Activated CD4-positive, alpha-beta T cell treated with anti-CD3 and anti-CD28 coated beads, Interleukin-2, amount 10 ng/mL, durations not matched to agents 7 days and 5 days (primary cell): ENCODE results near the gene ARHGAP5. TPM values are rescaled to one million over a fixed set of nuclear protein-coding genes. Genes with fewer than 3 reads are reported as not detected.
"Not testable (repeated sequence)": the region's sequence is repeated elsewhere in the genome, so short reads cannot be mapped to it uniquely, and the experiment has no call there.

Experiments
- CTCF ChIA-PET: fragments of 350-600 bp; sonication (Branson Sonifier 250); formaldehyde crosslinking; loops from one replicate; lab custom pipeline; 2021; ENCODE audit warnings: antibody characterized with exemption; lab: Charles Lee
- POLR2A ChIA-PET: fragments of 350-600 bp; sonication (Branson Sonifier 250); formaldehyde crosslinking; loops from one replicate; lab custom pipeline; 2021; ENCODE audit warnings: antibody characterized with exemption; lab: Charles Lee
- DNase-seq: peaks from one replicate; pipeline ENCODE4 v3.0.0-alpha.2; 2020
- H3K27ac Mint-ChIP-seq: one replicate; pipeline ENCODE4 v1.8.0; 2021; ENCODE audit warnings: mild to moderate bottlenecking, moderate library complexity, mixed read lengths
- H3K27me3 Mint-ChIP-seq: one replicate; pipeline ENCODE4 v1.8.0; 2021; ENCODE audit warnings: mixed read lengths
- H3K36me3 Mint-ChIP-seq: one replicate; pipeline ENCODE4 v1.8.0; 2021; ENCODE audit warnings: low read depth, mixed read lengths
- H3K4me1 Mint-ChIP-seq: one replicate; pipeline ENCODE4 v1.8.0; 2021; ENCODE audit warnings: mixed read lengths
- H3K4me3 Mint-ChIP-seq: one replicate; pipeline ENCODE4 v1.8.0; 2021; ENCODE audit warnings: mild to moderate bottlenecking, moderate library complexity, mixed read lengths
- H3K9me3 Mint-ChIP-seq: one replicate; pipeline ENCODE4 v1.8.0; 2021; ENCODE audit warnings: mixed read lengths
- total RNA-seq, 2 experiments: library from RNA; stranded (reverse); gene quantifications; one replicate each; pipeline ENCODE4 v1.2.3, GENCODE V29; 2021

Gene ARHGAP5
- total RNA-seq, 2 experiments from 2014 or later = 35.7 to 38.6 TPM

- Mint-ChIP-seq H3K36me3 (peaks cover 8% of the 10 kb centered on the region), H3K27ac (no peak overlapping the region), H3K27me3 (no peaks in the 10 kb centered on the region), H3K4me3 (no peak overlapping the region), H3K9me3 (no peaks in the 10 kb centered on the region), H3K4me1 (peaks cover 36% of the 10 kb centered on the region)
- CTCF ChIA-PET = no interaction called here
- POLR2A ChIA-PET = no interaction called here
- DNase-seq = no peak
Measured at GRCh38 chr14:32104308-32104707, 27.2 kb downstream of the ARHGAP5 start.

DNA sequence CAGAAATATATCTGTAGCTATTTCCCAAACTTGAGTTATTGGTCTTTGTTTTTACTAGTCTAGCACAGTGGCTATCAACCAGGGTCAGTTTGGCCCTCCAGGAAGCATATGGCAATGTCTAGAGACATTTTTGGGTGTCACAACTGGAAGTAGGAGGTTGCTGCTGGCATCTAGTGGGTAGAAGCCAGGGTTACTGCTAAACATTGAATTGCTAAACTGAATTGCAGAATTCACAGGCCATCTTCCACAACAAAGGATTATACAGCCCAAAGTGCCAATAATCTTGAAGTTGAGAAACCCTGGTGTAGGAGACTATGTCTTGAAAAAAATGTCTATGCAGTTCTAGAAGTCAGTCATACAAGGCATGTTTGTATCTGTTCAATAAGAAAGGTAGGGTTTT is 27.7 kb downstream of the ARHGAP5 start:
- peaks cover 36% of the 10 kb centered on the region for H3K4me1 Mint-ChIP-seq
- no peaks in the 10 kb centered on the region for H3K9me3 Mint-ChIP-seq
- H3K27ac Mint-ChIP-seq = no peak overlapping the region
- H3K4me3 Mint-ChIP-seq = no peak overlapping the region
- H3K36me3 Mint-ChIP-seq = peaks cover 8% of the 10 kb centered on the region
- ChIA-PET POLR2A (no interaction called here), CTCF (no interaction called here)
- DNase-seq = no peak
- no peaks in the 10 kb centered on the region for H3K27me3 Mint-ChIP-seq

GRCh38 chr14:32109676-32110547 is 32.8 kb downstream of the ARHGAP5 start:
- Mint-ChIP-seq H3K27me3 (no peaks in the 10 kb centered on the region), H3K27ac (peak overlapping the region; percentile 3), H3K4me1 (peaks cover 3% of the 10 kb centered on the region), H3K36me3 (peaks cover 8% of the 10 kb centered on the region), H3K4me3 (no peak overlapping the region), H3K9me3 (no peaks in the 10 kb centered on the region)
- no peak for DNase-seq
- ChIA-PET CTCF (interaction anchor here (0.6 to 1.0 kb wide), 3 partner anchors 8 to 145 kb away, joined by 3 to 4 read pairs (median 3); no protein-coding TSS in a partner anchor), POLR2A (interaction anchor here (0.7 kb wide), 1 partner anchor 1728 kb away, joined by 4 read pairs; no protein-coding TSS in a partner anchor)

DNA sequence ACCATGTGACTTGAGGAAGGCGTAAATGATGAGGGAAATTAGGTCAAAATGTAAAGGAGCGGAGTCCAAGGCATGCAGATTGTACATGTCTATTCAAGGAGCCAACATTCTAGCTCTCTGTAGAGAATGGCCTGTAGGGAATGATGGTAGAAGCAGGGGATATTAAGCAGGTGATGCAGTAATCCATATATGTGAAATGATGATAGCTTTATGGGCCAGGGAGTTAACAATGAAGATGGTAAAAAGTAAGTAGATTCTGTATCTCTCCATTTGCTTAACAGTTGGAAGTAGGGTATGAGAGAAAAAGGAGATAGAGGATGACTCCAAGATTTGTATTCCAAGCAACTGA is 33.4 kb downstream of the ARHGAP5 start:
- H3K4me3 Mint-ChIP-seq = no peak overlapping the region
- H3K4me1 Mint-ChIP-seq = peaks cover 3% of the 10 kb centered on the region
- H3K27me3 Mint-ChIP-seq = no peaks in the 10 kb centered on the region
- H3K9me3 Mint-ChIP-seq = no peaks in the 10 kb centered on the region
- POLR2A ChIA-PET = no interaction called here
- CTCF ChIA-PET = interaction anchor here (0.7 to 1.0 kb wide), 2 partner anchors 9 to 144 kb away, joined by 3 to 4 read pairs; no protein-coding TSS in a partner anchor
- peaks cover 7% of the 10 kb centered on the region for H3K36me3 Mint-ChIP-seq
- H3K27ac Mint-ChIP-seq = no peak overlapping the region
- DNase-seq = no peak

- no peak for DNase-seq
- ChIA-PET POLR2A (no interaction called here), CTCF (no interaction called here)
- Mint-ChIP-seq H3K27me3 (no peaks in the 10 kb centered on the region), H3K9me3 (peaks cover 10% of the 10 kb centered on the region), H3K36me3 (peaks cover 30% of the 10 kb centered on the region), H3K4me3 (no peak overlapping the region), H3K27ac (no peak overlapping the region), H3K4me1 (no peaks in the 10 kb centered on the region)
Measured at GRCh38 chr14:32121536-32121935, 44.4 kb downstream of the ARHGAP5 start.

GRCh38 chr14:32121948-32122347 is 44.8 kb downstream of the ARHGAP5 start:
- Mint-ChIP-seq H3K9me3 (peaks cover 11% of the 10 kb centered on the region), H3K27me3 (no peaks in the 10 kb centered on the region), H3K27ac (no peak overlapping the region), H3K4me3 (no peak overlapping the region), H3K4me1 (no peaks in the 10 kb centered on the region), H3K36me3 (peaks cover 30% of the 10 kb centered on the region)
- ChIA-PET CTCF (no interaction called here), POLR2A (no interaction called here)
- no peak for DNase-seq

DNA sequence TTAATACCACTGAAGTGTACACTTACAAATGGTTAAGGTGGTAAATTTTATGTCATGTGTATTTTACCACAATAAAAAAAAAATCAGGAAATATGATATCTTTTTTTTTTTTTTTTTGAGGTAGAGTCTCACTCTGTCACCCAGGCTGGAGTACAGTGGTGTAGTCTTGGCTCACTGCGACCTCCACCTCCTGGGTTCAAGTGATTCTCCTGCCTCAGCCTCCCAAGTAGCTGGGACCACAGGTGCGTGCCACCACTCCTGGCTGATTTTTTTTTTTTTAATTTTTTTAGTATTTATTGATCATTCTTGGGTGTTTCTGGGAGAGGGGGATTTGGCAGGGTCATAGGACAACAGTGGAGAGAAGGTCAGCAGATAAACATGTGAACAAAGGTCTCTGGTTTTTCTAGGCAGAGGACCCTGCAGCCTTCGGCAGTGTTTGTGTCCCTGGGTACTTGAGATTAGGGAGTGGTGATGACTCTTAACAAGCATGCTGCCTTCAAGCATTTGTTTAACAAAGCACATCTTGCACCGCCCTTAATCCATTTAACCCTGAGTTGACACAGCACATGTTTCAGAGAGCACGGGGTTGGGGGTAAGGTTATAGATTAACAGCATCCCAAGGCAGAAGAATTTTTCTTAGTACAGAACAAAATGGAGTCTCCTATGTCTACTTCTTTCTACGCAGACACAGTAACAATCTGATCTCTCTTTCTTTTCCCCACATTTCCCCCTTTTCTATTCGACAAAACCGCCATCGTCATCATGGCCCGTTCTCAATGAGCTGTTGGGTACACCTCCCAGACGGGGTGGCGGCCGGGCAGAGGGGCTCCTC is 50.0 kb downstream of the ARHGAP5 start:
- CTCF ChIA-PET = interaction anchor here (0.6 kb wide), 1 partner anchor 1216 kb away, joined by 4 read pairs; no protein-coding TSS in a partner anchor
- Mint-ChIP-seq H3K9me3 (peaks cover 17% of the 10 kb centered on the region), H3K36me3 (peaks cover 56% of the 10 kb centered on the region)
- DNase-seq, H3K27ac Mint-ChIP-seq, H3K4me3 Mint-ChIP-seq, H3K27me3 Mint-ChIP-seq, POLR2A ChIA-PET, H3K4me1 Mint-ChIP-seq: not testable (repeated sequence)

DNA sequence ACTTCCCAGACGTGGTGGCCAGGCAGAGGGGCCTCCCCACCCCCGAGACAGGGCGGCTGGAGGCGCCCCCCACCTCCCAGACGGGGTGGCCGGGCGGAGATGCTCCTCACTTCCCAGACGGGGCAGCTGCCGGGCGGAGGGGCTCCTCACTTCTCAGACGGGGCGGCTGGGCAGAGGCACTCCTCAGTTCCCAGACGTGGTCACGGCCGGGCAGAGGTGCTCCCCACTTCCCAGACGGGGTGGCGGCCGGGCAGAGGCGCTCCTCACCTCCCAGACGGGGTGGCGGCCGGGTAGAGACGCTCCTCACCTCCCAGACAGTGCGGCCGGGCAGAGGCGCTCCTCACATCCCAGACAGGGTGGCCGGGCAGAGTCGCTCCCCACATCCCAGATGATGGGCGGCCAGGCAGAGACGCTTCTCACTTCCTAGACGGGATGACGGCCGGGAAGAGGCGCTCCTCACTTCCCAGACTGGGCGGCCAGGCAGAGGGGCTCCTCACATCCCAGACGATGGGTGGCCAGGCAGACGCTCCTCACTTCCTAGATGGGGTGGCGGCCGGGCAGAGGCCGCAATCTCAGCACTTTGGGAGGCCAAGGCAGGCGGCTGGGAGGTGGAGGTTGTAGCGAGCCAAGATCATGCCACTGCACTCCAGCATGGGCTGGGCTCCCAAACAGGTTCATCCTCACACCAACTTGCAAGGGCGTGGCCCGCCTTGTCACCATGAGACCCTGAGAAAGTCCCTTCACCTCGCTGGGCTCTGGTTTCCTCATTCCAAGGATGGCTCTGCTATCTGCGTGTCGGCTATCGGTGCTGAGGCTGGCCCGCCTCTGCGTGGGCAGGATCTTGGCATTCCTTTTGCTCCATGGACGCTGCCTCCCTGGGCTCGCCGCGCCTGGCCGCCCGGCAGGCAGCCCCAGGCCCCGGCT is 50.9 kb downstream of the ARHGAP5 start:
- peaks cover 14% of the 10 kb centered on the region for H3K9me3 Mint-ChIP-seq
- DNase-seq, H3K4me3 Mint-ChIP-seq, H3K4me1 Mint-ChIP-seq, POLR2A ChIA-PET, CTCF ChIA-PET, H3K27ac Mint-ChIP-seq, H3K27me3 Mint-ChIP-seq: not testable (repeated sequence)
- H3K36me3 Mint-ChIP-seq = peaks cover 55% of the 10 kb centered on the region

DNA sequence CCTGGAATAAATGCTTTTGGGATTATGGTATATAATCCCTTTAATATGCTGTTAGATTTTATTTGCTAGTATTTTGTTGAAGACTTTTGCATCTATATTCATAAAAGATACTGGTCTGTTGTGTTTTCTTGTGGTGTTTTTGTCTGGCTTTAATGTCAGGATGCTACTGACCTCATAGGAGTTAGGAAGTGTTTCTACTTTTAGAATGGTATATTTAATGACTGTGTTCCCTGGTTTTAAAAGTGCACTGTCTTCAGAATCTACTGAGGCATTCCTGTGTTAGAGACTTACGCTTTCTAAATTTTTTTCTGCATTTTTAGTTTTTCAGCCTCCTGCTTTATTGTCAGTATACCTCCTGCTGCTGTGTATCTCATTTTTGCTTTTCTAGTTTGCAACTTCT is 51.6 kb downstream of the ARHGAP5 start:
- no peak overlapping the region for H3K4me3 Mint-ChIP-seq
- H3K27ac Mint-ChIP-seq = no peak overlapping the region

GRCh38 chr14:32129124-32129523 is 52.0 kb downstream of the ARHGAP5 start:
- H3K9me3 Mint-ChIP-seq = peaks cover 14% of the 10 kb centered on the region
- H3K27me3 Mint-ChIP-seq = no peaks in the 10 kb centered on the region
- CTCF ChIA-PET = no interaction called here
- DNase-seq = no peak
- no peaks in the 10 kb centered on the region for H3K4me1 Mint-ChIP-seq
- H3K4me3 Mint-ChIP-seq = no peak overlapping the region
- H3K36me3 Mint-ChIP-seq = peaks cover 51% of the 10 kb centered on the region
- H3K27ac Mint-ChIP-seq = no peak overlapping the region
- POLR2A ChIA-PET = no interaction called here

More for the DNA sequence above, 51.6 kb downstream of the ARHGAP5 start:
- no peak for DNase-seq
- ChIA-PET CTCF (no interaction called here), POLR2A (no interaction called here)
- Mint-ChIP-seq H3K4me1 (no peaks in the 10 kb centered on the region), H3K9me3 (peaks cover 14% of the 10 kb centered on the region), H3K36me3 (peaks cover 52% of the 10 kb centered on the region), H3K27me3 (no peaks in the 10 kb centered on the region)

DNA sequence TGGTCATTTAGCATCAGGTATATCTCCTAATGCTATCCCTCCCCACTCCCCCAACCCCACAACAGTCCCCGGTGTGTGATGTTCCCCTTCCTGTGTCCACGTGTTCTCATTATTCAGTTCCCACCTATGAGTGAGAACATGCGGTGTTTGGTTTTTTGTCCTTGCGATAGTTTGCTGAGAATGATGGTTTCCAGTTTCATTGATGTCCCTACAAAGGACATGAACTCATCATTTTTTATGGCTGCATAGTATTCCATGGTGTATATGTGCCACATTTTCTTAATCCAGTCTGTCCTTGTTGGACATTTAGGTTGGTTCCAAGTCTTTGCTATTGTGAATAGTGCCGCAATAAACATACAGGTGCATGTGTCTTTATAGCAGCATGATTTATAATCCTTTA is 54.6 kb downstream of the ARHGAP5 start:
- CTCF ChIA-PET, DNase-seq, H3K4me3 Mint-ChIP-seq, H3K27me3 Mint-ChIP-seq, POLR2A ChIA-PET, H3K4me1 Mint-ChIP-seq, H3K9me3 Mint-ChIP-seq: not testable (repeated sequence)
- peak overlapping the region; percentile 36 for H3K27ac Mint-ChIP-seq
- H3K36me3 Mint-ChIP-seq = peaks cover 50% of the 10 kb centered on the region

DNA sequence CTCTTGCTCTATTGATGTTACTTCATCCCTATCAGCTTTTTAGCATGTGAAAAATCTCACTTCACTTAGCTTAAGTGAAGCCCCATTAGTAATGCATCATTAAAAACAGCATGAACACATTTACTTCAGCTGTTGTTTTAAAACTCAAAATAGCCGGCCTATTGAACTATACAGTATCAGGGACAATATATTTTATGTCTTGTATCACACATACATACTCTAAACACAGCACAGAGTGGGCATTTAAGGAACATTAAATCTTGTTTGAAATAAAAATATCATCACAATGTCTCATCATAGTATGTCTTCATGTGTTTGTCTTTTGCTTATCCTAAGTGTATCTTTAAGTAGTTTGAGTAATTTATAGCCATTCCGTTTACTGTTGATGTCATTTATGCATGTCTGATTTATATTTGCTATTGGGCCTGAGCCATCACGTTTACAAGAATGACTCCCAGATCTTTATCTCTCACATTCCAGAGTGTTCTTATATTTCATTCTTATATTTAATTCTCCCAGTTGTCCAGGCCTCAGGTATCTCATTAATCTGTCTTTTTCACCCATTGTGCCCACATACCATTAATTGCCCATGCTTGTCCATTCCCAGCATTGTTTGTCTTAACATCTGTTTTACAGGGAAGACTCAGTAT is 57.5 kb downstream of the ARHGAP5 start:
- POLR2A ChIA-PET = no interaction called here
- Mint-ChIP-seq H3K27ac (no peak overlapping the region), H3K4me3 (no peak overlapping the region), H3K4me1 (no peaks in the 10 kb centered on the region), H3K27me3 (no peaks in the 10 kb centered on the region), H3K36me3 (peaks cover 53% of the 10 kb centered on the region), H3K9me3 (peaks cover 15% of the 10 kb centered on the region)
- DNase-seq = no peak
- CTCF ChIA-PET = no interaction called here
